GM19035 (cell line): ENCODE results near the gene IQGAP1.

Source experiments
- ATAC-seq: cut with Tn5 transposase; IDR thresholded peaks from one replicate; pipeline ENCODE4 v1.9.1; 2021; ENCODE audit not compliant: unreplicated experiment

IQGAP1 gene

GRCh38 chr15:90523373-90523772, 135.3 kb downstream of the IQGAP1 start:
- no peak for ATAC-seq

DNA sequence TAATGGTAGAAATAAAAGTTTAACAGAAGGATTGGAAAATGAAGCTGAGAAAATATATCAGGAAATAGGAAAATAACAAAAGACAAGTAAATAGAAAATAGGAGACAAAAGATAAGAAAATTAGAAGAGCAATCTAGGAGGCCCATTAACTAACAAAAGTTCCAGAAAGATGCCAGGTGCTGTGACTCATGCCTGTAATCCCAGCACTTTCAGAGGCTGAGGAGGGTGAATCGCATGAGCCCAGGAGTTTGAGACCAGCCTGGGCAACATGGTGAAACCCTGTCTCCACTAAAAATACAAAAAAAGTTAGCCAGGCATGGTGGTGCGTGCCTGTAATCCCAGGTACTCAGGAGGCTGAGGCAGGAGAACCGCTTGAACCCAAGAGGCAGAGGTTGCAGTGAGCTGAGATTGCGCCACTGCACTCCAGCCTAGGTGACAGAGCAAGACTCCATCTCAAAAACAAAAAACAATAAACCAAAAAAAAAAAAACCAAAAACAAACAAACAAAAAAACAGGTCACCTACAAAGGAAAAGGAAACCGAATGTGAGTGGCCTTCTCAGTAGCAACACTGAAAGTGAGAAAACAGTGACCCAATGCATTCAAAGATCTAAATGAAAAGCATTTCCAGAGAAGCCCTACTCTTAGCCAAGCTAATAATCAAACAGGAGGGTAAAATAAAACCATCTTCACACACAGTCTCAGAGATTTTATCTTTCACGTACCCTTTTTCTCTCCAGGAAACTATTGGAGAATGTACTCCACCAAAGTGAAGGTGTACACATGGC, 136.2 kb downstream of the IQGAP1 start:
- ATAC-seq = peak; percentile 71

- ATAC-seq = no peak
Observed at GRCh38 chr15:90529011-90529370, 140.9 kb downstream of the IQGAP1 start.

DNA sequence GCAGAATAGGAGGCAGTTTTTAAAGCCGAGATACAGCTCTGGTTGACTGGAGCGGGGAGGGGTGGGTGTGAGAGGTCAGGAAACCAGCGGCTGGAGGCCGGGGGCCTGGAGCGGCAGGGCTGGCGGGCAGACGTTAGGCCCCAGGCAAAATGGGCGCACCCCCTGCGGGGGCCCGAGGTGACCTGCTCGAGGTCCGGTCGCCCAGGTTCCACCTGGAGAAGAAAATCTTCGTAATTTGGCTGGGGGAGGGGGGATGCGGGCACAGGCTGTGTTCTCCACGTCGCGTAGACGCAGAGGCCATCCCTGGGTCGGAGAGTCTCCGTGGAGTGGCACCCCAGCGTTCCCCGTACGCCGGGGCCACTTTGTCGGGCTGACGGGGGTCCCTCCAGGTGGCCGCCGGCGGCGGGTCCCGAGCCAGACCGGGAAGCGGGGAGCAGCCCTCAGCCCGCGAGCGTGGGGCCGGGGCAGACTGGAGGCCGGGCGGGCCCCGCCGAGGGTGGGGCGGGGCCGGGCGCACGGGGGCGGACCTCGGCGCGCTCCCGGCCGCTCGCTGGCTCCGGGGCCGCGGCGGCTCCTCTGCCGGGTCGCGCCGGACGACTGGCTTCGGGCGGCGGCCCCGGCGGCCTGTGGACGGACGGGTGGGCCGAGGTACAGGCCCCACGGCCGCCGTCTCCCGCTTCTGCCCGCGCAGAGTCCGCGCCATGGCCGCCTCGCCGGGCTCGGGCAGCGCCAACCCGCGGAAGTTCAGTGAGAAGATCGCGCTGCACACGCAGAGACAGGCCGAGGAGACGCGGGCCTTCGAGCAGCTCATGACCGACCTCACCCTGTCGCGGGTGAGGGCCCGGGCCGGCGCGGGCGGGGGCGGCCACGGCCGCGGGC, 141.6 kb downstream of the IQGAP1 start, which contains the start of gene CRTC3:
CRTC3 (plus strand) TSS at position 553 of the 879 bp plus-strand sequence; CDS start at position 702, 149 bp downstream.
- peak; percentile 77 for ATAC-seq

- ATAC-seq = peak; percentile 47
Observed at GRCh38 chr15:90530250-90531051, 142.4 kb downstream of the IQGAP1 start.

DNA sequence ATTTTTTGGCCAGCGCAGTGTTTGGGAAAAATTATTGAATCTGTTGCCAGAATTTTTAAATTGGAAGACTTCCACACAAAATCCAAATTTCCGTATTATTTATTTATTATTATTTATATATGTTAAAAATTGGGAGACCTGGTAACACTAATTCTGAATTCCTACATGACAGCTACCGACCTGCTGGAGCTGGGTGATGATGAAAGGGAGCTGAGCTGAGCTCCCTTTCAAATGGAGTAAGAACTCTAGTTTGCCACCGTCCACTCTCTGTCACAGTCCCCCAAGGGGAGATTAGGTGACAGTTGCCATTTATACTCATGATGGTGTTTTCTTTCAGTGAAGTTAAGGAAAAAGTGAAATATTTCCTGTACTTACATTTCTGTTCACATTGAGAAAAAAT, 143.1 kb downstream of the IQGAP1 start:
- no peak for ATAC-seq

DNA sequence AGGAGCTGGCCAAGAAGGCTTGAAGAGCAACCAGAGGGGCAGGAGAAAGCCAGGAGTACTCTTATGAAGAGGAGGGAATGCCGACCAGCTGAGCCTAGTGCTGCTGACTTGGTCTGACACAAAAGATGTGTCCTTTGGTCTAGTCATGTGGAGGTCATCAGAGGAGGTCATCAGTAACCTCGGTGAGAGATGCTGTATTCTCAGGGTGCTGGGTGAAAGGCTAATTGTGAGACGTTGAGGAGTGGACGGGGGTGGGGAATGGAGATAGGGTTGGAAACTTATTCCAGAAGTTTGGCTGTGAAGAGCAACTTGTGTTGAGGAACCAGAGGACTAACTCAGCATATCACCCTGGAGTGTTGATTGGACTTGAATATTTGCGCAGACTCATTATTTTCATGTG, 147.2 kb downstream of the IQGAP1 start:
- ATAC-seq = no peak

DNA sequence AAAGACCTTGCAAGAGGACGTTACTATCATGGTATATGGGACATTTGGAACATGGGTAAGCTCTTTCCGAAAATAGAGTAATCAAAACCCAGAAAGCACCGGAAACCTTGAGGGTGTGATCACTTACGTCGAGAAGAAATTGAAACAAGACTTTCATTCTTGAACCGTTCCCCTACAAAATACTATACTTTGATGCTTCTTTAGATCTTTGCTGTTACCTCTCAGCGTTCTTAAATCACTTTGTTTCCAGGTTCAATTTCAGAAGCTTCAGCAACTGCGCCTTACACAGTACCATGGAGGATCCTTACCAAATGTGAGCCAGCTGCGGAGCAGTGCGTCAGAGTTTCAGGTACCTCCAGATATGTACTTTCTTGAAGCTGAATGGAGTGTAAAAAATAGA, 151.7 kb downstream of the IQGAP1 start:
- ATAC-seq = no peak

GRCh38 chr15:90540768-90541167, 152.7 kb downstream of the IQGAP1 start:
- no peak for ATAC-seq

GRCh38 chr15:90545095-90545494, 157.1 kb downstream of the IQGAP1 start:
- no peak for ATAC-seq

DNA sequence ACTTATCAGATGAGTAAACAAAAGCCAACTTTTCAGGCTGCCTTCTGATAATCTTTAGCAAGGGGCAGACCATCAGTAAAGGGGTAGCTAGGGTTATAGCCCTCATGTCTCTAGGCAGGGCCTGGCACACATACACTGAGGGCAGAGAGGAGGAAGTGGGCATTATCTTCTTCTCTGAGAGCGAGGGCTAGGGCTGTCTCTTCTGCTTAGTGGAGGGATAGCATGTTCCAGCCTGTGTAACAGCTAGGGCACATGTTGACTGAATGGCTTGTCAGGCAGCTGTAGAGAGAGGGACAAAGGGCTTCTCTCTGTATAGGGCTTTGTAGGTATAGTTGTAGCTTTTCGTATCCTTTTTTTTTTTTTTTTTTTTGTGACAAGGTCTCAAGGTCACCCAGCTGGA, 159.5 kb downstream of the IQGAP1 start:
- ATAC-seq = no peak

DNA sequence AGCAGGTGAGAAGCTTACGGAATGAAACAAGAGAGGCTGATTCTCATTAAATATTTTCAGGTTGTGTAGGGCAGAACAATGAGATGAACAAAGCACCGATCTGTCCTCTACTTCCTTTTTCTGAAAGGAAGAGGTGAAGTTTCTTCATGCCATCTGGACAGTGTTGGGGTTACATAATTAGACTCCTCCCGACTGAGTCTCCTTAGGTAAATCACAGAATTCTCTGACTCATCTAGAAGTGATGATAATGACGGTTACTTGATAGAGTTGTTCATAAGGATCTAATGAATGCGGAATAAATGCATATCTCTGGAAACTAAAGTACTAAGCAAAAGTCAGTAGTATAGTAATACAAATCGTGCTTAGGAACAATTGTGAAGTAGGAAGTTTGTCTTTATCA, 162.9 kb downstream of the IQGAP1 start:
- ATAC-seq = no peak
